Transverse colon (tissue), 3 donors: Measurements from ENCODE around the gene TMED1.

ENCODE experiments used
- EP300 ChIP-seq: sonication (generic); formaldehyde crosslinking; IDR thresholded peaks from one replicate; pipeline ENCODE4 v1.6.1; 2017; ENCODE audit warnings: antibody characterized with exemption, low read depth
- TF ChIP-seq, protein P1 (sequence below), 5 experiments: fragments of 200-600 bp in 3 of 5; fragments of 450-650 bp in 2 of 5; sonication (generic) in 3 of 5; IDR thresholded peaks; 1 replicate in 2 of 5; 2 replicates in 3 of 5; pipeline ENCODE4 v1.5.1; 2016 to 2017; ENCODE audit warnings: antibody characterized with exemption in 5 of 5, inconsistent platforms in 3 of 5, mild to moderate bottlenecking in 2 of 5, moderate library complexity in 1 of 5

DNA sequence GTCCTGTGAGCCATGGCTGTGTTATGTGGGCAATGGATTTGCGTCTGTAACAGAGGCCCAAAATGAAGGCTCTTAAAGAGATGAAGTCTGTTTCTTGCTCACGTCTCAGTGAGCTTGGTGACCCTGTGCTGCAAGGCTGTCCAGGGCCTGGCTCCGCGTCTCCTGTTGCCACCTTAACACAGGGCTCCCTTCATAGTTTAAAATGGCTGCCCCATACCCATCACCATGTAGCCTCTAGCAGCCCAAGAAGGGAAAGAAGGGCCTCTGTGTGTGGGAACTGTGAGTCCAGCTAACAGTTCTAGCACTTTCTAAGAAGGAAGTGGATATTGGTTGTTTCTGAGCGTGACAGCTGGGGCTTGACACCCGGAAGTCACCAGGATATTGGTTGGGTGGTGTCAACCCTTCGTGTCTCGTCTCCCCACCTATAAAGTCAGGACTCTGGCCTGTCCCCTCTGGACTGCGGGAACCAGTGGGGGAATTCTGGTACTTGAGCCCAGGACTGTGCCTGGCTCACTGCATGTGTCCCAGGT is 20.9 kb downstream of the TMED1 start:
- TF ChIP-seq, protein P1, sequence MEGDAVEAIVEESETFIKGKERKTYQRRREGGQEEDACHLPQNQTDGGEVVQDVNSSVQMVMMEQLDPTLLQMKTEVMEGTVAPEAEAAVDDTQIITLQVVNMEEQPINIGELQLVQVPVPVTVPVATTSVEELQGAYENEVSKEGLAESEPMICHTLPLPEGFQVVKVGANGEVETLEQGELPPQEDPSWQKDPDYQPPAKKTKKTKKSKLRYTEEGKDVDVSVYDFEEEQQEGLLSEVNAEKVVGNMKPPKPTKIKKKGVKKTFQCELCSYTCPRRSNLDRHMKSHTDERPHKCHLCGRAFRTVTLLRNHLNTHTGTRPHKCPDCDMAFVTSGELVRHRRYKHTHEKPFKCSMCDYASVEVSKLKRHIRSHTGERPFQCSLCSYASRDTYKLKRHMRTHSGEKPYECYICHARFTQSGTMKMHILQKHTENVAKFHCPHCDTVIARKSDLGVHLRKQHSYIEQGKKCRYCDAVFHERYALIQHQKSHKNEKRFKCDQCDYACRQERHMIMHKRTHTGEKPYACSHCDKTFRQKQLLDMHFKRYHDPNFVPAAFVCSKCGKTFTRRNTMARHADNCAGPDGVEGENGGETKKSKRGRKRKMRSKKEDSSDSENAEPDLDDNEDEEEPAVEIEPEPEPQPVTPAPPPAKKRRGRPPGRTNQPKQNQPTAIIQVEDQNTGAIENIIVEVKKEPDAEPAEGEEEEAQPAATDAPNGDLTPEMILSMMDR (IDR thresholded peaks at IDR 0.05), result no peak
- no peak for TF ChIP-seq EP300
